WTC11 (cell line): Measurements from ENCODE around the gene COX7C. TPM values are rescaled to one million over a fixed set of nuclear protein-coding genes. Genes with fewer than 3 reads are reported as not detected.
A peak's percentile ranks its signal among the peaks of the same experiment; 100 is the strongest.

Experiments used
- ATAC-seq: fragments of 200-7000 bp; cut with Tn5 transposase; 2 replicates; pipeline ENCODE4 v1.10.0; 2021; ENCODE audit warnings: mild to moderate bottlenecking, moderate library complexity
- Bru-seq: library from RNA; stranded (reverse); fragments of 400-500 nt; gene quantifications from one replicate; lab custom pipeline; 2021; lab: Mats Ljungman, UMichigan
- CTCF ChIA-PET: fragments of 300-600 bp; sonication (Branson Sonifier 250); formaldehyde crosslinking; loops from one replicate; lab custom pipeline; 2021; ENCODE audit warnings: antibody characterized with exemption; lab: Charles Lee
- POLR2A ChIA-PET: fragments of 350-600 bp; sonication (Branson Sonifier 250); formaldehyde crosslinking; loops from one replicate; lab custom pipeline; 2021; ENCODE audit warnings: antibody characterized with exemption; lab: Charles Lee
- DNase-seq: peaks from one replicate; pipeline ENCODE4 v3.0.0; 2021; ENCODE audit warnings: low spot score
- H3K27ac Mint-ChIP-seq: 2 replicates; pipeline ENCODE4 v1.8.0; 2021; ENCODE audit warnings: mixed read lengths
- H3K27me3 Mint-ChIP-seq: 2 replicates; pipeline ENCODE4 v1.8.0; 2021; ENCODE audit warnings: low read depth, mild to moderate bottlenecking, moderate library complexity, mixed read lengths
- H3K36me3 Mint-ChIP-seq: 2 replicates; pipeline ENCODE4 v1.8.0; 2021; ENCODE audit warnings: mixed read lengths
- H3K4me1 Mint-ChIP-seq: 2 replicates; pipeline ENCODE4 v1.8.0; 2022; ENCODE audit warnings: mixed read lengths
- H3K4me3 Mint-ChIP-seq: 2 replicates; pipeline ENCODE4 v1.8.0; 2021; ENCODE audit warnings: mild to moderate bottlenecking, moderate library complexity, mixed read lengths
- H3K9me3 Mint-ChIP-seq: 2 replicates; pipeline ENCODE4 v1.8.0; 2021; ENCODE audit warnings: mixed read lengths
- CBFB ChIP-seq: sonication (generic); formaldehyde crosslinking; IDR thresholded peaks from 2 replicates; pipeline ENCODE4 v1.8.1; 2022; ENCODE audit warnings: mild to moderate bottlenecking, low read depth, missing genetic modification reagents
- EMX1 ChIP-seq: fragments of 250-450 bp; sonication (Bioruptor Pico); IDR thresholded peaks from 2 replicates; pipeline ENCODE4 v1.8.0; 2021; ENCODE audit warnings: mild to moderate bottlenecking
- ETV6 ChIP-seq: sonication (generic); formaldehyde crosslinking; IDR thresholded peaks from 2 replicates; pipeline ENCODE4 v1.8.1; 2022; ENCODE audit warnings: mild to moderate bottlenecking, missing genetic modification reagents
- GTF2I ChIP-seq: fragments of 250-450 bp; sonication (Bioruptor Pico); conservative IDR thresholded peaks from 2 replicates; pipeline ENCODE4 v1.4.0; 2021; ENCODE audit warnings: mild to moderate bottlenecking
- HMGA2 ChIP-seq: fragments of 250-450 bp; sonication (Bioruptor Pico); IDR thresholded peaks from 2 replicates; pipeline ENCODE4 v1.4.0; 2021; ENCODE audit warnings: mild to moderate bottlenecking, moderate library complexity
- IRF2 ChIP-seq: sonication (generic); formaldehyde crosslinking; IDR thresholded peaks from 2 replicates; pipeline ENCODE4 v1.8.0; 2022; ENCODE audit warnings: low read depth, missing genetic modification reagents, borderline replicate concordance
- JUN ChIP-seq: sonication (generic); formaldehyde crosslinking; IDR thresholded peaks from 2 replicates; pipeline ENCODE4 v1.8.0; 2023; ENCODE audit warnings: mild to moderate bottlenecking, missing genetic modification reagents
- NR1H2 ChIP-seq: sonication (generic); formaldehyde crosslinking; IDR thresholded peaks from 2 replicates; pipeline ENCODE4 v1.9.0; 2021; ENCODE audit warnings: mild to moderate bottlenecking, moderate library complexity, missing genetic modification reagents
- RELA ChIP-seq: sonication (generic); formaldehyde crosslinking; IDR thresholded peaks from 2 replicates; pipeline ENCODE4 v1.8.1; 2022; ENCODE audit warnings: missing genetic modification reagents, mild to moderate bottlenecking, borderline replicate concordance
- RORB ChIP-seq: fragments of 250-450 bp; sonication (Bioruptor Pico); IDR thresholded peaks from 2 replicates; pipeline ENCODE4 v1.9.0; 2021; ENCODE audit warnings: mild to moderate bottlenecking
- SP1 ChIP-seq: sonication (generic); formaldehyde crosslinking; conservative IDR thresholded peaks from 2 replicates; pipeline ENCODE4 v1.8.1; 2022; ENCODE audit warnings: missing genetic modification reagents
- ZNF423 ChIP-seq: fragments of 250-450 bp; sonication (Bioruptor Pico); IDR thresholded peaks from 2 replicates; pipeline ENCODE4 v2.1.2; 2022; ENCODE audit warnings: mild to moderate bottlenecking, moderate library complexity
- long read RNA-seq, 3 experiments: library from RNA in 1 of 3; library from capped mRNA in 1 of 3; library from polyadenylated mRNA in 1 of 3; unstranded in 2 of 3; stranded (forward) in 1 of 3; transcript quantifications; one replicate each; pipeline ENCODE4 v2.0.0, GENCODE V29; 2021
- total RNA-seq: library from RNA; stranded (reverse); gene quantifications from 3 replicates; pipeline ENCODE4 v1.2.3, GENCODE V29; 2021
- TF ChIP-seq, protein P1 (sequence below): sonication (generic); formaldehyde crosslinking; IDR thresholded peaks from 2 replicates; pipeline ENCODE4 v1.8.0; 2022; ENCODE audit warnings: mild to moderate bottlenecking, missing genetic modification reagents
- TF ChIP-seq, protein P2 (sequence below): sonication (generic); formaldehyde crosslinking; IDR thresholded peaks from 2 replicates; pipeline ENCODE4 v1.8.1; 2023; ENCODE audit warnings: mild to moderate bottlenecking, missing genetic modification reagents
- TF ChIP-seq, protein P3 (sequence below): fragments of 250-450 bp; sonication (Bioruptor Pico); IDR thresholded peaks from 2 replicates; pipeline ENCODE4 v1.9.0; 2021; ENCODE audit warnings: mild to moderate bottlenecking
- TF ChIP-seq, protein P4 (sequence below): sonication (generic); formaldehyde crosslinking; IDR thresholded peaks from 2 replicates; pipeline ENCODE4 v1.8.0; 2022; ENCODE audit warnings: mild to moderate bottlenecking, missing genetic modification reagents
- TF ChIP-seq, protein P5 (sequence below): fragments of 250-450 bp; sonication (Bioruptor Pico); IDR thresholded peaks from 2 replicates; pipeline ENCODE4 v1.9.0; 2021; ENCODE audit warnings: mild to moderate bottlenecking, borderline replicate concordance
- TF ChIP-seq, protein P6 (sequence below): sonication (generic); formaldehyde crosslinking; conservative IDR thresholded peaks from 2 replicates; pipeline ENCODE4 v1.8.1; 2023; ENCODE audit warnings: mild to moderate bottlenecking, low read depth, missing genetic modification reagents, moderate library complexity
- TF ChIP-seq, protein P7 (sequence below): sonication (generic); formaldehyde crosslinking; IDR thresholded peaks from 2 replicates; pipeline ENCODE4 v1.8.0; 2022; ENCODE audit warnings: missing genetic modification reagents

Gene COX7C, protein sequence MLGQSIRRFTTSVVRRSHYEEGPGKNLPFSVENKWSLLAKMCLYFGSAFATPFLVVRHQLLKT
- total RNA-seq: 858 to 964 TPM (median 935 TPM) in 3 replicates
- percentile 99 among the genes with signal in this experiment for Bru-seq, nascent RNA
- long read RNA-seq, experiment 1, transcript COX7C-205 (3 exons, 369 nt): minor isoform, 22 of 393 reads
- long read RNA-seq, experiment 1, transcript COX7C-201 (3 exons, 666 nt): major isoform, 356 of 393 reads
- long read RNA-seq, experiment 1, partial matches to known transcripts: 11 of 393 reads
- long read RNA-seq, experiment 1, other reads (novel, unspliced or antisense): 2 of 393 reads
- long read RNA-seq, experiment 2, transcript COX7C-205 (3 exons, 369 nt): minor isoform, 71 of 1,556 reads
- long read RNA-seq, experiment 2, transcript COX7C-201 (3 exons, 666 nt): major isoform, 1,353 of 1,556 reads
- long read RNA-seq, experiment 2, partial matches to known transcripts: 15 of 1,556 reads
- long read RNA-seq, experiment 2, other reads (novel, unspliced or antisense): 111 of 1,556 reads
- long read RNA-seq, experiment 3, transcript COX7C-201 (3 exons, 666 nt): major isoform, 5 of 10 reads
- long read RNA-seq, experiment 3, partial matches to known transcripts: 0 of 10 reads
- long read RNA-seq, experiment 3, other reads (novel, unspliced or antisense): 5 of 10 reads

DNA sequence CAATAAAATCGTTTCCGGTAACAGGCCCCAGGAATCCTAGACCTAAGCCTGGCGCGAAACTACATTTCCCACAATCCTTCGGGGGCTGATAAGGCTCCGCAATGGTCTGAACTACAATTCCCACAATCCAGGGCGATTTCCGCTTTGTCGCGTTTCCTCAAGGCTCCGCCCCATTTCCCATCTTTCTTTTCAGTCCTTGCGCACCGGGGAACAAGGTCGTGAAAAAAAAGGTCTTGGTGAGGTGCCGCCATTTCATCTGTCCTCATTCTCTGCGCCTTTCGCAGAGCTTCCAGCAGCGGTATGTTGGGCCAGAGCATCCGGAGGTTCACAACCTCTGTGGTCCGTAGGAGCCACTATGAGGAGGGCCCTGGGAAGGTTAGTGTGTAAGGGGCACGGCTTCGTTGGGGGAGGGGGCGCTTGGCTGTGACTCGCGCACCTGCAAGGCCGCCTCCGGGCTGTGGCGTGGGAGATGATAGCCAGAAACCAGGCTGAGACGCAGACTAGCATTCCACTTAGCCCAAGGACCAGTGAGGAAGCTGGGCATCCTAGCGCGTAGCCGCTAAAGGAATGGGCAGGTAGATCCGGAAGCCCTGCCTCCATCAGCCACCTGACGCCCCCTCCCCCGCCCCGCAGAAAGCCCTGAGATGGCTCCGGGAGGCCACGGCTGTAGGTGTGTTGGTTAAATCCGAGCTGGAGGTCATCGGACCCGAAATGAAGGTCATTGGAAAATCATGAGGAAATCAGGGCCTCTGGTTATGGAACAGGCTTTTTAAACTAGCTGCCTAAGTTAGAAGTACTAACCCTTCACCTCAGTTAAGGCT lies at the start of gene COX7C:
Gene COX7C, plus strand, starts transcription at position 186 of the 821 bp plus-strand sequence. Its CDS starts 115 bp downstream, at position 301.
- Mint-ChIP-seq H3K4me1 (peaks cover 19% of the 10 kb centered on the region), H3K27me3 (no peaks in the 10 kb centered on the region), H3K4me3 (peak within 1 kb of the TSS; percentile 100), H3K9me3 (no peaks in the 10 kb centered on the region), H3K27ac (peak within 1 kb of the TSS; percentile 100), H3K36me3 (peaks cover 42% of the 10 kb centered on the region)
- DNase-seq (peak; percentile 87), ATAC-seq (peak; percentile 95)
- CTCF ChIA-PET: no interaction called here
- POLR2A ChIA-PET: interaction anchor here (0.7 kb wide), 1 partner anchor 49 kb away, joined by 3 read pairs; no protein-coding TSS in a partner anchor
- TF ChIP-seq NR1H2 (CRISPR knock-in tag) (no peak), ZNF423 (CRISPR knock-in tag) (no peak), IRF2 (CRISPR knock-in tag) (no peak), ETV6 (peak; percentile 60; the same call in 1 of the 2 replicates), EMX1 (CRISPR knock-in tag) (no peak), GTF2I (CRISPR knock-in tag) (no peak), CBFB (peak; percentile 53; the same call in 1 of the 2 replicates), RELA (CRISPR knock-in tag) (no peak), HMGA2 (CRISPR knock-in tag) (no peak), SP1 (CRISPR knock-in tag) (peak; percentile 90), JUN (CRISPR knock-in tag) (no peak), RORB (no peak)
- TF ChIP-seq, protein P1, sequence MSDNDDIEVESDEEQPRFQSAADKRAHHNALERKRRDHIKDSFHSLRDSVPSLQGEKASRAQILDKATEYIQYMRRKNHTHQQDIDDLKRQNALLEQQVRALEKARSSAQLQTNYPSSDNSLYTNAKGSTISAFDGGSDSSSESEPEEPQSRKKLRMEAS (CRISPR knock-in tag): peak; percentile 55; the same call in 1 of the 2 replicates
- TF ChIP-seq, protein P2, sequence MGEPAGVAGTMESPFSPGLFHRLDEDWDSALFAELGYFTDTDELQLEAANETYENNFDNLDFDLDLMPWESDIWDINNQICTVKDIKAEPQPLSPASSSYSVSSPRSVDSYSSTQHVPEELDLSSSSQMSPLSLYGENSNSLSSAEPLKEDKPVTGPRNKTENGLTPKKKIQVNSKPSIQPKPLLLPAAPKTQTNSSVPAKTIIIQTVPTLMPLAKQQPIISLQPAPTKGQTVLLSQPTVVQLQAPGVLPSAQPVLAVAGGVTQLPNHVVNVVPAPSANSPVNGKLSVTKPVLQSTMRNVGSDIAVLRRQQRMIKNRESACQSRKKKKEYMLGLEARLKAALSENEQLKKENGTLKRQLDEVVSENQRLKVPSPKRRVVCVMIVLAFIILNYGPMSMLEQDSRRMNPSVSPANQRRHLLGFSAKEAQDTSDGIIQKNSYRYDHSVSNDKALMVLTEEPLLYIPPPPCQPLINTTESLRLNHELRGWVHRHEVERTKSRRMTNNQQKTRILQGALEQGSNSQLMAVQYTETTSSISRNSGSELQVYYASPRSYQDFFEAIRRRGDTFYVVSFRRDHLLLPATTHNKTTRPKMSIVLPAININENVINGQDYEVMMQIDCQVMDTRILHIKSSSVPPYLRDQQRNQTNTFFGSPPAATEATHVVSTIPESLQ (CRISPR knock-in tag): no peak
- TF ChIP-seq, protein P3, sequence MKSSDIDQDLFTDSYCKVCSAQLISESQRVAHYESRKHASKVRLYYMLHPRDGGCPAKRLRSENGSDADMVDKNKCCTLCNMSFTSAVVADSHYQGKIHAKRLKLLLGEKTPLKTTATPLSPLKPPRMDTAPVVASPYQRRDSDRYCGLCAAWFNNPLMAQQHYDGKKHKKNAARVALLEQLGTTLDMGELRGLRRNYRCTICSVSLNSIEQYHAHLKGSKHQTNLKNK (CRISPR knock-in tag): no peak
- TF ChIP-seq, protein P4, sequence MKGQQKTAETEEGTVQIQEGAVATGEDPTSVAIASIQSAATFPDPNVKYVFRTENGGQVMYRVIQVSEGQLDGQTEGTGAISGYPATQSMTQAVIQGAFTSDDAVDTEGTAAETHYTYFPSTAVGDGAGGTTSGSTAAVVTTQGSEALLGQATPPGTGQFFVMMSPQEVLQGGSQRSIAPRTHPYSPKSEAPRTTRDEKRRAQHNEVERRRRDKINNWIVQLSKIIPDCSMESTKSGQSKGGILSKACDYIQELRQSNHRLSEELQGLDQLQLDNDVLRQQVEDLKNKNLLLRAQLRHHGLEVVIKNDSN (CRISPR knock-in tag): peak; percentile 68
- TF ChIP-seq, protein P5, sequence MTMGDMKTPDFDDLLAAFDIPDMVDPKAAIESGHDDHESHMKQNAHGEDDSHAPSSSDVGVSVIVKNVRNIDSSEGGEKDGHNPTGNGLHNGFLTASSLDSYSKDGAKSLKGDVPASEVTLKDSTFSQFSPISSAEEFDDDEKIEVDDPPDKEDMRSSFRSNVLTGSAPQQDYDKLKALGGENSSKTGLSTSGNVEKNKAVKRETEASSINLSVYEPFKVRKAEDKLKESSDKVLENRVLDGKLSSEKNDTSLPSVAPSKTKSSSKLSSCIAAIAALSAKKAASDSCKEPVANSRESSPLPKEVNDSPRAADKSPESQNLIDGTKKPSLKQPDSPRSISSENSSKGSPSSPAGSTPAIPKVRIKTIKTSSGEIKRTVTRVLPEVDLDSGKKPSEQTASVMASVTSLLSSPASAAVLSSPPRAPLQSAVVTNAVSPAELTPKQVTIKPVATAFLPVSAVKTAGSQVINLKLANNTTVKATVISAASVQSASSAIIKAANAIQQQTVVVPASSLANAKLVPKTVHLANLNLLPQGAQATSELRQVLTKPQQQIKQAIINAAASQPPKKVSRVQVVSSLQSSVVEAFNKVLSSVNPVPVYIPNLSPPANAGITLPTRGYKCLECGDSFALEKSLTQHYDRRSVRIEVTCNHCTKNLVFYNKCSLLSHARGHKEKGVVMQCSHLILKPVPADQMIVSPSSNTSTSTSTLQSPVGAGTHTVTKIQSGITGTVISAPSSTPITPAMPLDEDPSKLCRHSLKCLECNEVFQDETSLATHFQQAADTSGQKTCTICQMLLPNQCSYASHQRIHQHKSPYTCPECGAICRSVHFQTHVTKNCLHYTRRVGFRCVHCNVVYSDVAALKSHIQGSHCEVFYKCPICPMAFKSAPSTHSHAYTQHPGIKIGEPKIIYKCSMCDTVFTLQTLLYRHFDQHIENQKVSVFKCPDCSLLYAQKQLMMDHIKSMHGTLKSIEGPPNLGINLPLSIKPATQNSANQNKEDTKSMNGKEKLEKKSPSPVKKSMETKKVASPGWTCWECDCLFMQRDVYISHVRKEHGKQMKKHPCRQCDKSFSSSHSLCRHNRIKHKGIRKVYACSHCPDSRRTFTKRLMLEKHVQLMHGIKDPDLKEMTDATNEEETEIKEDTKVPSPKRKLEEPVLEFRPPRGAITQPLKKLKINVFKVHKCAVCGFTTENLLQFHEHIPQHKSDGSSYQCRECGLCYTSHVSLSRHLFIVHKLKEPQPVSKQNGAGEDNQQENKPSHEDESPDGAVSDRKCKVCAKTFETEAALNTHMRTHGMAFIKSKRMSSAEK (CRISPR knock-in tag): no peak
- TF ChIP-seq, protein P6, sequence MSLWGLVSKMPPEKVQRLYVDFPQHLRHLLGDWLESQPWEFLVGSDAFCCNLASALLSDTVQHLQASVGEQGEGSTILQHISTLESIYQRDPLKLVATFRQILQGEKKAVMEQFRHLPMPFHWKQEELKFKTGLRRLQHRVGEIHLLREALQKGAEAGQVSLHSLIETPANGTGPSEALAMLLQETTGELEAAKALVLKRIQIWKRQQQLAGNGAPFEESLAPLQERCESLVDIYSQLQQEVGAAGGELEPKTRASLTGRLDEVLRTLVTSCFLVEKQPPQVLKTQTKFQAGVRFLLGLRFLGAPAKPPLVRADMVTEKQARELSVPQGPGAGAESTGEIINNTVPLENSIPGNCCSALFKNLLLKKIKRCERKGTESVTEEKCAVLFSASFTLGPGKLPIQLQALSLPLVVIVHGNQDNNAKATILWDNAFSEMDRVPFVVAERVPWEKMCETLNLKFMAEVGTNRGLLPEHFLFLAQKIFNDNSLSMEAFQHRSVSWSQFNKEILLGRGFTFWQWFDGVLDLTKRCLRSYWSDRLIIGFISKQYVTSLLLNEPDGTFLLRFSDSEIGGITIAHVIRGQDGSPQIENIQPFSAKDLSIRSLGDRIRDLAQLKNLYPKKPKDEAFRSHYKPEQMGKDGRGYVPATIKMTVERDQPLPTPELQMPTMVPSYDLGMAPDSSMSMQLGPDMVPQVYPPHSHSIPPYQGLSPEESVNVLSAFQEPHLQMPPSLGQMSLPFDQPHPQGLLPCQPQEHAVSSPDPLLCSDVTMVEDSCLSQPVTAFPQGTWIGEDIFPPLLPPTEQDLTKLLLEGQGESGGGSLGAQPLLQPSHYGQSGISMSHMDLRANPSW (CRISPR knock-in tag): no peak
- TF ChIP-seq, protein P7, sequence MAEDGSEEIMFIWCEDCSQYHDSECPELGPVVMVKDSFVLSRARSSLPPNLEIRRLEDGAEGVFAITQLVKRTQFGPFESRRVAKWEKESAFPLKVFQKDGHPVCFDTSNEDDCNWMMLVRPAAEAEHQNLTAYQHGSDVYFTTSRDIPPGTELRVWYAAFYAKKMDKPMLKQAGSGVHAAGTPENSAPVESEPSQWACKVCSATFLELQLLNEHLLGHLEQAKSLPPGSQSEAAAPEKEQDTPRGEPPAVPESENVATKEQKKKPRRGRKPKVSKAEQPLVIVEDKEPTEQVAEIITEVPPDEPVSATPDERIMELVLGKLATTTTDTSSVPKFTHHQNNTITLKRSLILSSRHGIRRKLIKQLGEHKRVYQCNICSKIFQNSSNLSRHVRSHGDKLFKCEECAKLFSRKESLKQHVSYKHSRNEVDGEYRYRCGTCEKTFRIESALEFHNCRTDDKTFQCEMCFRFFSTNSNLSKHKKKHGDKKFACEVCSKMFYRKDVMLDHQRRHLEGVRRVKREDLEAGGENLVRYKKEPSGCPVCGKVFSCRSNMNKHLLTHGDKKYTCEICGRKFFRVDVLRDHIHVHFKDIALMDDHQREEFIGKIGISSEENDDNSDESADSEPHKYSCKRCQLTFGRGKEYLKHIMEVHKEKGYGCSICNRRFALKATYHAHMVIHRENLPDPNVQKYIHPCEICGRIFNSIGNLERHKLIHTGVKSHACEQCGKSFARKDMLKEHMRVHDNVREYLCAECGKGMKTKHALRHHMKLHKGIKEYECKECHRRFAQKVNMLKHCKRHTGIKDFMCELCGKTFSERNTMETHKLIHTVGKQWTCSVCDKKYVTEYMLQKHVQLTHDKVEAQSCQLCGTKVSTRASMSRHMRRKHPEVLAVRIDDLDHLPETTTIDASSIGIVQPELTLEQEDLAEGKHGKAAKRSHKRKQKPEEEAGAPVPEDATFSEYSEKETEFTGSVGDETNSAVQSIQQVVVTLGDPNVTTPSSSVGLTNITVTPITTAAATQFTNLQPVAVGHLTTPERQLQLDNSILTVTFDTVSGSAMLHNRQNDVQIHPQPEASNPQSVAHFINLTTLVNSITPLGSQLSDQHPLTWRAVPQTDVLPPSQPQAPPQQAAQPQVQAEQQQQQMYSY: no peak
